IMR-90 (cell line): ENCODE data around the gene NUDT16.

Experiments used
- FOS ChIP-seq: fragments of 150-350 bp; IDR thresholded peaks from 2 replicates; pipeline ENCODE4 v1.6.1; 2016; ENCODE audit warnings: low read depth, low read length
- TF ChIP-seq, protein P1 (sequence below): conservative IDR thresholded peaks from 2 replicates; pipeline ENCODE4 v1.5.1; 2012; ENCODE audit warnings: mild to moderate bottlenecking, low read depth, low read length, improper control_type of control experiment

DNA sequence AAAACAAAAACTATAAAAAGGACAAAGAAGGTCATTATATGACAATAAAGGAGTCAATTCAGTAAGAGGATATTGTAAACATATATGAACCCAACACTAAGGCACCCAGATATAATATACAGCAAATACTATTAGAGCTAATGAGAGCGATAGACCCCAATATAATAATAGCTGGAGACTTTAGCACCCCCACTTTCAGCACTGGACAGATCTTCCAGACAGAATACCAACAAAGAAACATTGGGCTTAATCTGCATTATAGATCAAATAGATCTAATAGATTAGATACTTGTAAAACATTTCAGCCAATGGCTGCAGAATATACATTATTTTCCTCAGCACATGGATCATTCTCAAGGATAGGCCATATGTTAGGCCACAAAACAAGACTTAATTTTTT, 53.4 kb downstream of the NUDT16 start:
- TF ChIP-seq, protein P1, sequence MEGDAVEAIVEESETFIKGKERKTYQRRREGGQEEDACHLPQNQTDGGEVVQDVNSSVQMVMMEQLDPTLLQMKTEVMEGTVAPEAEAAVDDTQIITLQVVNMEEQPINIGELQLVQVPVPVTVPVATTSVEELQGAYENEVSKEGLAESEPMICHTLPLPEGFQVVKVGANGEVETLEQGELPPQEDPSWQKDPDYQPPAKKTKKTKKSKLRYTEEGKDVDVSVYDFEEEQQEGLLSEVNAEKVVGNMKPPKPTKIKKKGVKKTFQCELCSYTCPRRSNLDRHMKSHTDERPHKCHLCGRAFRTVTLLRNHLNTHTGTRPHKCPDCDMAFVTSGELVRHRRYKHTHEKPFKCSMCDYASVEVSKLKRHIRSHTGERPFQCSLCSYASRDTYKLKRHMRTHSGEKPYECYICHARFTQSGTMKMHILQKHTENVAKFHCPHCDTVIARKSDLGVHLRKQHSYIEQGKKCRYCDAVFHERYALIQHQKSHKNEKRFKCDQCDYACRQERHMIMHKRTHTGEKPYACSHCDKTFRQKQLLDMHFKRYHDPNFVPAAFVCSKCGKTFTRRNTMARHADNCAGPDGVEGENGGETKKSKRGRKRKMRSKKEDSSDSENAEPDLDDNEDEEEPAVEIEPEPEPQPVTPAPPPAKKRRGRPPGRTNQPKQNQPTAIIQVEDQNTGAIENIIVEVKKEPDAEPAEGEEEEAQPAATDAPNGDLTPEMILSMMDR, result no peak
- no peak for TF ChIP-seq FOS
